GM12801 (cell line): ENCODE results near the gene PTCSC3.

Experiments used
- TF ChIP-seq, protein P1 (sequence below): IDR thresholded peaks from one replicate; pipeline ENCODE4 v1.5.1; 2011; ENCODE audit warnings: control low read depth; ENCODE audit not compliant: insufficient read length; ENCODE audit errors: extremely low read depth

The PTCSC3 gene

DNA sequence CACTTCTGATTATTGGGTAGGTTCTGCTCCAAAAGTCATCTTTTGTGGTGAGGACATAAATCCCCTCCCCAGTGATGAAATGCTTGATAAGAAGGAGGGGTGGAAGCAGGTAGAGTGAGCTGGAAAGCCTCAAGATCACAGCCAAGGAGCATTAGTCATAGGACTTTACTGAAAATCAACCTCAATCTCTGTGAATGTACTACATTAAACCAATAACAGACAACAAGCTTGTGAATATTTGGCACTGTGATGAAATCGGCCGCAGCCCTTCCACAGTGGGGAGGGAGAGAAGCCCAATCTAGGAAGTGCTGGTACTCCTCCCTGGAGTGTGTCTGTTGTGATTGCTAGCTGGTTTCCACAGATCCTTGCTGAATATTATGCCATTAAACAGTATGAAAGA, 41.2 kb upstream of the PTCSC3 start:
- TF ChIP-seq, protein P1, sequence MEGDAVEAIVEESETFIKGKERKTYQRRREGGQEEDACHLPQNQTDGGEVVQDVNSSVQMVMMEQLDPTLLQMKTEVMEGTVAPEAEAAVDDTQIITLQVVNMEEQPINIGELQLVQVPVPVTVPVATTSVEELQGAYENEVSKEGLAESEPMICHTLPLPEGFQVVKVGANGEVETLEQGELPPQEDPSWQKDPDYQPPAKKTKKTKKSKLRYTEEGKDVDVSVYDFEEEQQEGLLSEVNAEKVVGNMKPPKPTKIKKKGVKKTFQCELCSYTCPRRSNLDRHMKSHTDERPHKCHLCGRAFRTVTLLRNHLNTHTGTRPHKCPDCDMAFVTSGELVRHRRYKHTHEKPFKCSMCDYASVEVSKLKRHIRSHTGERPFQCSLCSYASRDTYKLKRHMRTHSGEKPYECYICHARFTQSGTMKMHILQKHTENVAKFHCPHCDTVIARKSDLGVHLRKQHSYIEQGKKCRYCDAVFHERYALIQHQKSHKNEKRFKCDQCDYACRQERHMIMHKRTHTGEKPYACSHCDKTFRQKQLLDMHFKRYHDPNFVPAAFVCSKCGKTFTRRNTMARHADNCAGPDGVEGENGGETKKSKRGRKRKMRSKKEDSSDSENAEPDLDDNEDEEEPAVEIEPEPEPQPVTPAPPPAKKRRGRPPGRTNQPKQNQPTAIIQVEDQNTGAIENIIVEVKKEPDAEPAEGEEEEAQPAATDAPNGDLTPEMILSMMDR, result no peak

DNA sequence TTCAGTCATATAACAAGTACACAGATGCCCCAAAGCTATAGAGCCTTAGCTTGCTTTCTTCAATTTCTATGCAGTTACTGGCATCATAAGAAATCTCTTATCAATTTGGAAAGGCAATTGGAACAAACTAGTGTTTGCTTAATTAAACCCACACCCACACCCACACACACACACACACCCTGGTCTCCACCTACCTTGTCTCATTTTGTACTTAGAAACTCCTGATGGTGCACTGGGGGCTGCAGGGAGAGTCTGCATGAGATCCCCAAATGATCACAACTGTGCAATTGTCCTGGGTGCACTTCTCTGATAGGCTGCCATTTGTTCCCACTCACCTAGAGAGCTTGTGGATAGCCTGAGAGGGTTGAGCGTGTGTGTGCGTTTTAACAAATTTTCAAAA, 40.5 kb upstream of the PTCSC3 start:
- TF ChIP-seq, protein P1, result no peak

DNA sequence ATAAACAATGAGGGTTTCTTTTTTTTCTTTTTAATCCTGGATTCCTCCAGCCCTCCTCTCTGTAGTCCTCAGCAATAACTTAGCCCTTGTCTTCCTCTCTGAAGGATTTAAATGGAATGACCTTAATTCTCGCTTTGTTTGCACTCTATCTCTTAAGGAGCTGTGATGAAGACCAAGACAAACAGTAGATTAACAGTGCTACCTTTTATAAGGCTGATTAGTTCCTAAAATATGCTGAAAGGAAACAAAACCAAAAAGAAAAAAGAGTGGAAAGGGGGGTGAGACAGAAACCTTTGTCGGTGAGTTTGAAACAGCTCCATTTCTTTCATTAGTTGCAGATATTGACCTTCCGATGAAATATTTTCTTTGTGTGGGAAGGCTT, 38.7 kb upstream of the PTCSC3 start:
- TF ChIP-seq, protein P1, result no peak

DNA sequence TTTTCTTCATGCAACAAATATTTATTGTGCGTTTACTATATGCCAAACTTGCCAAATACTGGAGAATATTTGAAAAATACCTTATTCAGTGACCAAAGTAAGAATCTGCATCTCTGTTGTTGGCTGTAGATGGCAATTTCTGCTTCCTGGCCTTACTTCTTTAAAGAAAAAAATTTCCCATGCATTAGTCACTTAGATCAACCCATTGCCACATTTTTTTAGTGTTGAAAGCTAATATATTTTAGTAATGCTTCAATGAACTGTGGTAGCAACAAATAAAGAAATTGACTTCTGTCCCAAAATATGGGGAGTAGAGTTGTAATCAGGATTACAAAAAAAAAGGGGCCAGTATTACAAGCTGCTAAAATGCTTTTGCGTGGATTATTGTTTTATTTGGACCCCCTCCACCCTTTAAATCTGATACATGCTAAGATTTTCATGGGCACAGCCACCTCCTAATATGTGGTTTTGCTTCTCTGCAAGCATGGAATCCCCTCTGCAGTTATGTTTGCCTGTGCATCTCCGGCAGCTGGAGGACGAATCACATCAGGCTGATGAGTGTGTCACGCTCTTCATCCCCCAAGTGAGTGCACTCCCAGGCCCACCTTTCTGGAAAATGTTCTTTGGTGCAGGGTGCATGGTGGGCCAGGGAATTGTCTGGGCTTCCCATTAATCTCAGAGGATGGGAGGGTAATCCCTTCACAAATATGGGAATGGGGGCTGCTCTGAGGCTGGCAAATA, 38.1 kb upstream of the PTCSC3 start:
- TF ChIP-seq, protein P1, result no peak

DNA sequence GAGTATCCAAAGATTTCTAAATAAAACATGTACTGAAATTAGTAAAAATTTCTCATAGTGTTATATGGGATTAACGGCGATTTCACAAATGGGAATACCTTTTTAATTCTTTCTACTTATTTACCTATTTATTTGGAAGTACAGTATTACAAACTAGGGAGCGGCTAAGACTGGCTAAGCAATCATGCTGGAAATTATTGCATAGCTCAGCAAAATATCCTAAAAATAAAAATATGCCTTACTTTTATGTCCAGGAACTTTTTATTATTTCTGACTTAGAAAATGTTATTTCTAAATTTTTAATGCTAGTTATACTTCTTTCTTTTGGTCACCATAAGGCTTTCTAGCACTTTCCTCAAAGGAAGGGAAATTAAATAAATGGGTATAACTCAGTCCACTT, 36.5 kb upstream of the PTCSC3 start:
- TF ChIP-seq, protein P1, result no peak

DNA sequence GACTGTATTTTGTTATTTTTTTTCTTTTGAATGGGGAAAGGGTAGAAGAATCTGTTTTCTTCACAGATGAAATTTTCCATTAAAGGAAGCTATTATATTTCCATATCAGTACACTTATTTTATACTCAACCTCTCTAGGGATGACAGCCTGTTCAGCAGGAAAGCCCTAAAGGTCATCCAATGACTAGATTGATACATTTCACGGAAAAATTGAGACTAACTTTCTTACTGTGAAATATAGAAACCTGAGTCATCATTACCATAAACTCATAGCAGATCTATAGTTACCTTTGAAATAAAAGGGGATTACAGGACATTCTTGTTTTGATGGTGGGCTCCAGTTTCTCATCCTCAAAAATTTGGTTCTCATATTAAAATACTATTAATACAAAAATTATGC, 36.1 kb upstream of the PTCSC3 start:
- TF ChIP-seq, protein P1, result no peak

DNA sequence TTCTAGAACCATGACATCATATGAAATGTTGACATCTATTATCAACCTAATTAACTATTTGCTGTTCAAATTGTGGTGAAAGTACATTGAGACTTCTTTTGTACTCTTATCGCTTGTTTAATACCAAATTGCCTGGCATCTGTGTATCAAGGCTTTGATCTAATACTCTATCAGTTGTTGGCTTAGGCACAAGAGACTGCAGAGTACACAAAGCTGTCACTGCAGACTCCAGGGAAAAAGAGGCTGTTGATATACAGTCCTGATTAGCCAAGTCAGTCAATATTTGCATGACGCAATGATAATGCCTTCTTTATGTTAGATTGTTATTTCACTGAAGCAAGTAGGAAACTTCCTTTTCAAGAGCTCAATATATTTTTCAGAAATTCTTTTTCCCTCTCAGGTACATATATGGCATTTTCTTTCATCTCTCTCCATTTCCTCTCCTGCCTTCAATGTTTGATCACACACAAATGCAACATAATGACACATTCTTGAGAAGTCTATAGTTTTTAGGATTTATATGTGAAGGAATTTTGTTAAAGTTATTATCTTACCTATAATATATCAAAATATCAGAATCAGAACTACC, 32.3 kb upstream of the PTCSC3 start:
- TF ChIP-seq, protein P1, result no peak
